NCI-H748 (cell line): ENCODE data around the gene CDH11.

ENCODE experiments used
- DNase-seq: peaks from one replicate; lab custom pipeline; 2025; ENCODE audit not compliant: unreplicated experiment; lab: John Stamatoyannopoulos, UW

Gene CDH11

DNA sequence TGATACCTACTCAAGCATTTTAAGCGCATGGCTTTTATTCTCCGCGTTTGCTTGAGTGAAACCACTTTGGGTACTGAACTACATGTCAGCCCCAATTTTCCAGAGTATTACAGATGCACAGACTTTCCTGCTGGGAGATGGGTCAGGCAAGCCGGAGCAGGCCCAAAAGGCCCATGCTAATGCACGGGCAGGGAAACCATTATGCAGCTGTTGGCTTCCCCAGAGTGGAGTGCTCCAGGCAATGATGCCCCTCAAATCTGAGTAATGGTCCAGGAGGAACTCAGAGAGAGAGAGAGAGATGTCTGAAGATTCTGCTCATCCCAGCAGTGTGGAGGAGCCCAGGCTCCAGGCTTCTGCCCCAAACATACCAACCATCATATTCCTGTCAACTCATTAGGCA, 80.2 kb downstream of the CDH11 start:
- DNase-seq: no peak

- DNase-seq: peak; percentile 86
These were observed 83.8 kb downstream of the CDH11 start for GRCh38 chr16:65038100-65038499.

DNA sequence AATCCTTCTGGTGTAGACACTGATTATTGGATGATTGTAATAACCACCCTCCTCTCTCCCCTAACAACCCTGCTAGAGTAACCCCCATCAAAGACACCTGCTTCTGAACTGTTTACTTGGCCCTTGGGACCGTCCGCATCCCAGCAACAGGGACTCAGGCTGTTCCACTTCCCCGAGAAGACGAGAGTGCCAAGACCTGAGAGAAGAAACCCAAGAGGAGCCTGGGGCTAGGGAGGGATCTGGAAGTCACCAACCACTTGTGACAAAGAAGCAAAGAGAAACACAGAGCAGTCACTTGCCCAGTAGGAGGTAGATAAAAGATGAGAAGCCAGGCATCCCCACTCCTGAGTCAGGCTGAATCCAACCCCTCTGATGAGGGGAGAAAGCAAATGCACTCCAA, 84.3 kb downstream of the CDH11 start:
- peak; percentile 37 for DNase-seq

GRCh38 chr16:65034915-65035314, 86.9 kb downstream of the CDH11 start:
- DNase-seq: no peak

DNA sequence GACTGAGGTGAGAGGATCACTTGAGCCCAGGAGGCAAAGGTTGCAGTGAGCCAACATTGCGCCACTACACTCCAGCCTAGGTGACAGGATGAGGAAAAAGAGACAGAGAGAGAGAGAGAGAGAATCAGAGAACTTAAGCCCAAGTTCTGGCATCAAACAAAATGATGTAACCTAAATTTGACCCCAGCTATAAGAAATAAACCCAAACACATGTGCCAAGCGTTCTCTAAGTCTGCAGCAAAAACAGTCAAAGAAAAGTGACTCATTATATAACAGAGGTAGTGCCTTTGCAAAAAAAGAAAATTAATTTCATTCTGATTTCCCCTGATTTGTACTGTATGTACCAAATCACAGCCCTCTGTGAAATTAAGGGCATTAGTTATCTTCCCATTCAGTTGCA, 89.5 kb downstream of the CDH11 start:
- DNase-seq: no peak

DNA sequence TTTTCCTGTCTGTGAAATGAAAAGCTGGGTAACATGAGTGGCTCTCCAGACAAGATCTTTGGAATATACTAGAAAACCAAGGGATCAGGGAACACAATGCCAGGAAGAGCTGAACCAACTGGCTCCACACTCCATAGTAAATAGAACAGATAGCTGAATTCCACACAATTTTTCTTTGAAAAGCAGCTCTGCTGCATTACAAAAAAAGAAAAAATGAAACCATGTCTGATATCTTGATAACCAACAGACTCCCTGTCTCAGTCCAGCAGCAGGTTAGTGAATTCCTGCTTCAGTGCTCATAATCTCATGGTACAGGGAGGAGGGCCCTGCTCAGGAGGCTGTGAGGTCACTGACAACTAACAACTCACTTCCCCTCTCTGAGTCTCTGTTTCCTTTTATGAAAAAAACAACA, 97.1 kb downstream of the CDH11 start:
- no peak for DNase-seq

GRCh38 chr16:65023802-65024201, 98.1 kb downstream of the CDH11 start:
- DNase-seq: no peak

GRCh38 chr16:65021852-65022595, 99.8 kb downstream of the CDH11 start:
- no peak for DNase-seq

GRCh38 chr16:65016754-65017153, 105.1 kb downstream of the CDH11 start:
- DNase-seq: no peak

GRCh38 chr16:65015599-65015998, 106.3 kb downstream of the CDH11 start:
- no peak for DNase-seq

DNA sequence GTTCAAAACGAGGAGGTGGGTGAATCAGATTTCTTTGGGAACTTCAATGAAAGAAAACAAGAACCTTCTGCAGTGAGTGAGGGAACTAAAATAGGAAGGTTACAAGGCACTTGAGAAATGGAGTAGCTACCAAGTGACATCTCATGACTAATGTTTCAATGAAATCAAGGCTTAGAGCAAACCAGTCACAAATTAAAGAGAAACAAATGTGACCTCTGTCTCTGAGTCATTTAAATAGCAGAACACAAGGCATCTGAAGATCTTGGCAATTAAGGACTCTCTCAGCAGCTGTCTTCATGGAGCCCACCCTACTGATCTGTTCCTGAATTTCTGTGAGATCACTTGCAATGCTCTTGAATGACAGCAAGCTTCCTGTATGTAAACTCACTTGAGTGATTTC, 109.5 kb downstream of the CDH11 start:
- no peak for DNase-seq

- DNase-seq: peak; percentile 39
These were observed 111.7 kb downstream of the CDH11 start for GRCh38 chr16:65010125-65010524.

- no peak for DNase-seq
These were observed 116.2 kb downstream of the CDH11 start for GRCh38 chr16:65005696-65006095.

DNA sequence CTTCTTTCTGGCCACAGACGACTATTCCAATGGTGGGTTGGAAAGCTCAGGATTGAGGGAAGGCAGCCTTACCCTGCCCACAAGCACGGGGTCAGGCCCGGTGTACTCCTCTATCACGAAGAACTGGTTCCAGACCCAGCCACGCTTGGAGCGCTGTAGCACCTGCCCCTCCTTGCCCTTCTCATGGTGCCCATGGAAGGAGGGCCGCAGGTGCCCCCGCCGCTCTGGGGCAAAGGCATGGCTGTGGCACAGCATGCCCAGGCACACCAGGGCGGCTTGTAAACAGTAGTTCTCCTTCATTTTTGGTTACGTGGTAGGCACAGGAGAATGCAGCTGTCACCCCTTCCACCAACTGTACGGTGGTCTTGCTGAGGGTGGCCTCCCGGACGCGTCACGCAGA, 117.3 kb downstream of the CDH11 start:
- DNase-seq: no peak

- no peak for DNase-seq
These were observed 118.2 kb downstream of the CDH11 start for GRCh38 chr16:65003621-65004020.

GRCh38 chr16:65002265-65002664, 119.6 kb downstream of the CDH11 start:
- DNase-seq: no peak

- DNase-seq: no peak
These were observed 121.2 kb downstream of the CDH11 start for GRCh38 chr16:65000654-65001053.

DNA sequence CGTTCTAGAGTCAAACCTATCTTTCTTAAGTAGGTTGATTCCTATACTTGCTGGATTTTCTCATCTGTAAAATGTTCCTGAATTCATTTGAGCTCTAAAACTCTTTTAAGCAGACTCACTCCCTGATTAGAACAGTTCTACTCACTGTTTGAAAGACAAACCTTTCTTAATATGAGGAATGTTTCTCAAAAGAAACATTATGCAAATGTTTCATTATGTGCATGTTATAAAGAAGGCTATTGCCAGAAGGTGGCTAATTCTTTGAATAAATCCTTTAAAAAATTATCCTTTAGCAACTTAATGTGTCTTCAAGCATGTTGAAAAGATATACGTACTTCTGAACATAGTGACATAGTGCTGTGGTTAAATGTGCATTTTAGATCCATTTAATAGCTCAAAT, 124.1 kb downstream of the CDH11 start:
- no peak for DNase-seq

DNA sequence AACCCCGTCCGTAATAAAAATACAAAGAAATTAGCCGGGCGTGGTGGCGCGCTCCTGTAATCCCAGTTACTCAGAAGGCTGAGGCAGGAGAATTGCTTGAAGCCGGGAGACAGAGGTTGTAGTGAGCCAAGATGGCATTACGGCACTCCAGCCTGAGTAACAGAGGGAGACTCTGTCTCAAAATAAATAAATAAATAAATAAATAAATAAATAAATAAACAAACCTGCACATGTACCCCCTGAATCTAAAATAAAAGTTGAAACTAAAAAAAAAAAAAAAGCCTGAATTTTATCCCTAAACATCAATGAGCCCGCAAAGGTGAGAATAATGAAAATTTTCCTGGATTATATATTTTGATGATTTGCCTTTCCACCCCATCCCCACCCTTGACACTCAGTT, 124.7 kb downstream of the CDH11 start:
- no peak for DNase-seq

- peak; percentile 87 for DNase-seq
These were observed 125.2 kb downstream of the CDH11 start for GRCh38 chr16:64996641-64997040.

DNA sequence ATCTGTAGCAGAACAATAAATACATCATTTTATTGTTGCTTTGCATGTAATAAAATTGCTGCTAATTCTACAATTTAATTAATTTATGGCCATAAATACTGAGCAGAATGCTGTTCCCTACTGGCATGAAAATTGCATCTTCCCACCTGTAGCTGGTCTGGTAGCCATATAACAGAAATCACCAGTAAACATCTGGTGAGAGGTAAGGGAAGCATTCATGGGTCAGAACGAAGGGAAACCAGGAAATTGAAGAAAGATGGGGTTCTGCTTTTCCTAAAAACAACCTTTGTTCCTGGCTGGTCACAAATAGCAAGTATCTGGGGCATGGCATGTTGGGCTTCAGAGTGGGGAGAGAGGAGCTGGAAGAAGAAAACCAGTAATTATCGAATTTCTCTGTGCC, 128.4 kb downstream of the CDH11 start:
- DNase-seq: no peak

- no peak for DNase-seq
These were observed 130.9 kb downstream of the CDH11 start for GRCh38 chr16:64991001-64991400.

GRCh38 chr16:64990101-64990500, 131.8 kb downstream of the CDH11 start:
- DNase-seq: no peak
